Fibroblast of the aortic adventitia (primary cell): Measurements from ENCODE around the gene TBC1D22A. TPM values are rescaled to one million over a fixed set of nuclear protein-coding genes. Genes with fewer than 3 reads are reported as not detected.

Experiments
- DNase-seq: peaks from one replicate; pipeline ENCODE4 v3.0.0-alpha.2; 2010; ENCODE audit warnings: low read depth
- H3K4me3 ChIP-seq: 2 replicates; pipeline ENCODE4 v1.5.1; 2011; ENCODE audit warnings: low read depth, mild to moderate bottlenecking, control low read depth, low read length, moderate library complexity
- CTCF ChIP-seq: IDR thresholded peaks from 2 replicates; pipeline ENCODE4 v1.5.1; 2011; ENCODE audit warnings: mild to moderate bottlenecking, low read length, control low read depth, inconsistent platforms; ENCODE audit not compliant: insufficient read depth
- total RNA-seq: library from RNA; depleted of rRNA; stranded (reverse); fragments of >200 nt; gene quantifications from 2 replicates; pipeline ENCODE4 v1.2.3, GENCODE V29; 2012; ENCODE audit warnings: low replicate concordance

The TBC1D22A gene
- total RNA-seq, 1 donor = 13.8 TPM

- TF ChIP-seq CTCF = no peak
- DNase-seq = no peak
- H3K4me3 ChIP-seq = no peak overlapping the region
Measured at GRCh38 chr22:47056361-47056760, 293.9 kb downstream of the TBC1D22A start.

DNA sequence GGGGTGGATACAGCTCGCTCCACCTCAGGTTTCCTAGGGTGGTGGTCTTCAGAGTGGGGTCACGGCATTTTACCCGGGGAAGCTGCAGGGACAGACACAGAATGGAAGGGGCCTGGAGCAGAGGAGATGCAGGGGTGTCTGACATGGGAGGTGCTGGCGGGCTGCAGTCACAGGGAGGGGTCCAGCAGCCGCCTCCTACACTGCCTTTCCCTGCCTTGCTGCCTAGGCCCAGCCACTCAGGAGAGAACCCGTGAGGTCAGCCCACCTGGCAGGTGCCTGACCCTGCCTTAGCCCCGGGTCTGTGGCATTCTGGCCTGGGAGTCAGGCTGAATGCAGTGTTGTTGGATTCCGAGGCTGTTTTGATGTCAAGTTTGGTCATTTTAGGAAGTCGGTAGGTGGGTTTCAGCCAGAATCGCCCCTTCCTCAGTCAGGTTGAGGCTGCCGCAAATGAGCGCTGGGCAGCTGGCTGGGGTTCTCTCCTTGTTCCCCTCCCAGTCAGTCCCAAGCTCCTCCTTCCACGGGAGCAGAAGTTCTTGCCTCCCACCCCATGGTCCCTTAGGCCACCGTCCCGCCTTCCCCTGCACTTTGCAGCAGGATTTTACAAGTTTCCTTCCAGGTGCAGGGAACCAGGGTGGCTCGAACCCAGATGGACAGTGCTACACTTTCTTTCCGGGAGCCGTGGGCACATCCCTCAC, 294.5 kb downstream of the TBC1D22A start:
- no peak overlapping the region for H3K4me3 ChIP-seq
- no peak for TF ChIP-seq CTCF
- DNase-seq = no peak

DNA sequence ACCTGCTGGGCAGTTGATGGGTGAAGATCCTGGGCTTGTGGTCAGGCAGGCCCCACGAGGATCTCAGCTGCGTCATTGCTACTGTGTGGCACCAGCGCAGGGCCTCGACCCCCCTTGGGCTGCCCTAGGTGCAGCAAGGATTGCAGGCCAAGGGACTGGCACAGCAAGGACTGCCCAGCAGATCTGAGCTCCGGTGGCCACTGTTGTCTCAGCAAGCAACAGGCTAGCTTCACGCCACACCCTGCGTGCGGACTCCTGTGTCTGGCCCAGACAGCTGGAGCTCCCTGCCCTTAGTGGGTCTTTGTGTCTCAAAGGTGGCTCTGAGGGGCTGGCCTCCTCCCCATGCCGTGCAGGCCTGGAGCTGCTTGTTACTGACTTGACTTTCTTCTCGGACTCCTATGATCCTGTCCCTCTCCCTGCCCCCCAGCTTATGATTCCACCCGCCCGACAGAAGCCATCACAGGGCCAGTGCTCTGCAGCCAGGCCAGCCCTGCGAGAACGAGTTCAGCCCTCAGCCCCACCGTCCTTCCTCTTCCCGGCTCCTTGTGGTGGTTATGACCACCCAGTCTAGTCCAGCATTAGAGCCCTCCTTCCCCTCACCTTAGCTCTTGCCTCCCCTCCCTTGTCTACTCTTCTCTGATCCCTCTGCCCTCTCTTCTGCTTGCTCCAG, 295.6 kb downstream of the TBC1D22A start:
- no peak overlapping the region for H3K4me3 ChIP-seq
- no peak for DNase-seq
- TF ChIP-seq CTCF = no peak

GRCh38 chr22:47059076-47059475, 296.6 kb downstream of the TBC1D22A start:
- DNase-seq = no peak
- no peak overlapping the region for H3K4me3 ChIP-seq
- TF ChIP-seq CTCF = no peak

DNA sequence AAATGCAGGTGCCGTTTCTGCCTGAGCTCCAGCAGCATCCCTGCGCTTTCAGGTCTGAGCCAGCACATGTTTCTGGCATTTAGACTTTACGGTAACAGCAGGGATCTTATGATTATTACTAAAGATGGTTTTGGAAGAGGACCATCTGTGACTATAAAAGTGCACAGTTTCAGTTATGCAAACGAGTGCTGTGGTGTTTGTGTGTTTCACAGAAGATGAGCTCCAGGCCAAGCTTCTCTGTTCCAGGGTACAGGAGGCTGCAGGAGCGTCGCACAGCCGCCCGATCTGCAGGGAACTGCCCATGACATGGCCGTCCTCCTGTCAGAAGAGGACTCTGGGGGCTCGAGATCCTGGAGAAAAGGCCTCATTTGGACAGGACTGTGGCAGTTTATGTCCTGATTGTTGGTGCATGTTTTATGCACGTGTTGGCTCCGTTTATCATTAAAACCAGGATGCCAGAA, 297.3 kb downstream of the TBC1D22A start:
- DNase-seq = no peak
- no peak for TF ChIP-seq CTCF
- no peak overlapping the region for H3K4me3 ChIP-seq

DNA sequence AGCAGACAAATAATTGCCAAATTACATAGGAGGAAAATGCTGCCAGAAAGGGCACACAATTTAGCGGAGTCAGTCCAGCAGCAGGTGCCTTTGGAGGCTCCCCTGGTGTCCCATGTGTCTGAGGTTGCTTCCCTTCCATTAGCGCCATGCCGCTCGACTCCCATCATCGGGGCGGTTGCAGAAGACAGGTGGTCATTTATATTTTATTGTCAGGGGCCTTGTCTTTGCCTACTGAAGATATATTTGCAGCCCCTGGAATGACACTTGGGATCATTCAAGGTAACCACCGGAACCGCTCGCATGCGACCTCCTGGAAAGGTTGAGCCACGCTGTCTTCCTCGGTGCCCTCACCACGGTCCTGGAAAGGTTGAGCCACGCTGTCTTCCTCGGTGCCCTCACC, 298.3 kb downstream of the TBC1D22A start:
- DNase-seq = no peak
- no peak for TF ChIP-seq CTCF
- H3K4me3 ChIP-seq = no peak overlapping the region
